PC-3 (cell line): ENCODE measurements around the gene EXOC4. TPM values are rescaled to one million over a fixed set of nuclear protein-coding genes. Genes with fewer than 3 reads are reported as not detected.

ENCODE experiments used
- ATAC-seq: fragments of 200-7000 bp; cut with Tn5 transposase; 2 replicates; pipeline ENCODE4 v1.9.1; 2020; ENCODE audit warnings: mild to moderate bottlenecking, moderate library complexity
- BruUV-seq: library from RNA; stranded (reverse); fragments of 400-500 nt; replicated peaks from 2 replicates; lab custom pipeline; 2021; lab: Mats Ljungman, UMichigan
- CTCF ChIA-PET: fragments of 300-600 bp; sonication (Branson Sonifier 250); formaldehyde crosslinking; loops from one replicate; lab custom pipeline; 2022; ENCODE audit warnings: antibody characterized with exemption; lab: Charles Lee
- POLR2A ChIA-PET: fragments of 300-600 bp; sonication (Branson Sonifier 250); formaldehyde crosslinking; loops from one replicate; lab custom pipeline; 2022; ENCODE audit warnings: antibody characterized with exemption; ENCODE audit not compliant: unreplicated experiment; lab: Charles Lee
- DNase-seq: peaks from one replicate; pipeline ENCODE4 v3.0.0-alpha.2; 2015
- H2AFZ ChIP-seq: fragments of 300-600 bp; sonication (generic); 2 replicates; pipeline ENCODE4 v1.6.0; 2016; ENCODE audit warnings: antibody characterized with exemption, low read length
- H3F3A ChIP-seq: fragments of 300-600 bp; sonication (generic); one replicate; pipeline ENCODE4 v1.6.0; 2017; ENCODE audit warnings: antibody characterized with exemption, low read length, control low read depth, mild to moderate bottlenecking; ENCODE audit not compliant: unreplicated experiment
- H3K27ac ChIP-seq: fragments of 300-600 bp; sonication (generic); 2 replicates; pipeline ENCODE4 v1.5.1; 2016; ENCODE audit warnings: mild to moderate bottlenecking, low read length
- H3K27me3 ChIP-seq: fragments of 300-600 bp; sonication (generic); 2 replicates; pipeline ENCODE4 v1.6.1; 2016; ENCODE audit warnings: low read length, mixed read lengths
- H3K36me3 ChIP-seq: fragments of 300-600 bp; sonication (generic); 2 replicates; pipeline ENCODE4 v1.6.1; 2016; ENCODE audit warnings: low read depth, mixed run types, low read length, mixed read lengths
- H3K4me1 ChIP-seq: fragments of 300-600 bp; sonication (generic); 2 replicates; pipeline ENCODE4 v1.5.1; 2016; ENCODE audit warnings: low read length; ENCODE audit not compliant: insufficient read depth
- H3K4me2 ChIP-seq: fragments of 300-600 bp; sonication (generic); 2 replicates; pipeline ENCODE4 v1.6.0; 2016; ENCODE audit warnings: low read length
- H3K4me3 ChIP-seq: fragments of 300-600 bp; sonication (generic); 2 replicates; pipeline ENCODE4 v1.5.1; 2016; ENCODE audit warnings: mild to moderate bottlenecking, low read length, mixed read lengths
- H3K79me2 ChIP-seq: fragments of 300-600 bp; sonication (generic); 2 replicates; pipeline ENCODE4 v1.6.1; 2017; ENCODE audit warnings: low read length, mixed read lengths
- H3K9ac ChIP-seq: fragments of 300-600 bp; sonication (generic); 2 replicates; pipeline ENCODE4 v1.6.0; 2016; ENCODE audit warnings: mild to moderate bottlenecking, low read length
- H3K9me2 ChIP-seq: fragments of 300-600 bp; sonication (generic); replicated peaks from 2 replicates; pipeline ENCODE4 v1.6.1; 2016; ENCODE audit warnings: mixed run types, low read length, mixed read lengths
- H3K9me3 ChIP-seq: fragments of 300-600 bp; sonication (generic); 2 replicates; pipeline ENCODE4 v1.6.1; 2016; ENCODE audit warnings: low read length, mixed read lengths
- H4K20me1 ChIP-seq: fragments of 300-600 bp; sonication (generic); 2 replicates; pipeline ENCODE4 v1.6.1; 2016; ENCODE audit warnings: low read length, mixed read lengths
- EZH2 ChIP-seq: fragments of 300-600 bp; sonication (generic); IDR thresholded peaks from one replicate; pipeline ENCODE4 v1.6.1; 2017; ENCODE audit warnings: antibody characterized with exemption, mild to moderate bottlenecking, low read length; ENCODE audit not compliant: unreplicated experiment
- EZH2phosphoT487 ChIP-seq: fragments of 300-600 bp; sonication (generic); IDR thresholded peaks from 2 replicates; pipeline ENCODE4 v1.6.1; 2018; ENCODE audit warnings: mild to moderate bottlenecking, antibody characterized with exemption, low read length, borderline replicate concordance
- intact Hi-C: fragments of 100-400 bp; cut with micrococcal nuclease; formaldehyde crosslinking; loops from 2 replicates; pipeline ENCODE4 v1.9.0; 2023
- total RNA-seq: library from RNA; depleted of rRNA; stranded (reverse); fragments of >200 nt; gene quantifications from 2 replicates; pipeline ENCODE4 v1.2.3, GENCODE V29; 2014
- TF ChIP-seq, protein P1 (sequence below): fragments of 300-600 bp; sonication (generic); conservative IDR thresholded peaks from 2 replicates; pipeline ENCODE4 v1.5.1; 2017; ENCODE audit warnings: antibody characterized with exemption, low read depth, mild to moderate bottlenecking, low read length

The EXOC4 gene
- total RNA-seq, 1 experiment from 2014 or later, result 43.5 TPM

DNA sequence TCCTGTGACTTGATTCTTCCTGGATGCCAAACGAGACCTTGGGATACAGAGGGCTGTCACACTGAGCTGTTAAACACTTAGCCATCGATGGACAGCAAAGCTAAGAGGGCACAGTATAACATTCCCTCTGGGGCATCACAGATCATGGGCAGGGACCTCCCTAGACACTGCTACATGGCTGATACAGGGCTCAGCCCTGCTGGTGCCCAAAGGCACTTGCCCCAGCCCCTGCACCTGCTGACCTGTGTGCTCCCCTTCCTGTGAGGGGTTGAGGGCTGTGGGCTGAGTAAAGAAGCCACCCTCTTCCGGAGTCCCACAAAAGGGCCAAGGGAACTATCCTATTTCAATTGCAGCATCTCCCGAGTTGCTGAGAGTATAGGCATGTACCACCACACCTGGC lies 337.9 kb downstream of the EXOC4 start:
- Histone ChIP-seq H3K36me3 (no peaks in the 10 kb centered on the region), H4K20me1 (no peaks in the 10 kb centered on the region), H3K4me3 (no peak overlapping the region), H3K27me3 (no peaks in the 10 kb centered on the region), H3K9me3 (no peaks in the 10 kb centered on the region), H3K9ac (no peak overlapping the region), H3K27ac (no peak overlapping the region), H3K79me2 (no peaks in the 10 kb centered on the region), H3K4me2 (no peak overlapping the region), H2AFZ (no peak overlapping the region), H3K4me1 (no peaks in the 10 kb centered on the region), H3K9me2 (no peaks in the 10 kb centered on the region), H3F3A (no peaks in the 10 kb centered on the region)
- TF ChIP-seq, protein P1, sequence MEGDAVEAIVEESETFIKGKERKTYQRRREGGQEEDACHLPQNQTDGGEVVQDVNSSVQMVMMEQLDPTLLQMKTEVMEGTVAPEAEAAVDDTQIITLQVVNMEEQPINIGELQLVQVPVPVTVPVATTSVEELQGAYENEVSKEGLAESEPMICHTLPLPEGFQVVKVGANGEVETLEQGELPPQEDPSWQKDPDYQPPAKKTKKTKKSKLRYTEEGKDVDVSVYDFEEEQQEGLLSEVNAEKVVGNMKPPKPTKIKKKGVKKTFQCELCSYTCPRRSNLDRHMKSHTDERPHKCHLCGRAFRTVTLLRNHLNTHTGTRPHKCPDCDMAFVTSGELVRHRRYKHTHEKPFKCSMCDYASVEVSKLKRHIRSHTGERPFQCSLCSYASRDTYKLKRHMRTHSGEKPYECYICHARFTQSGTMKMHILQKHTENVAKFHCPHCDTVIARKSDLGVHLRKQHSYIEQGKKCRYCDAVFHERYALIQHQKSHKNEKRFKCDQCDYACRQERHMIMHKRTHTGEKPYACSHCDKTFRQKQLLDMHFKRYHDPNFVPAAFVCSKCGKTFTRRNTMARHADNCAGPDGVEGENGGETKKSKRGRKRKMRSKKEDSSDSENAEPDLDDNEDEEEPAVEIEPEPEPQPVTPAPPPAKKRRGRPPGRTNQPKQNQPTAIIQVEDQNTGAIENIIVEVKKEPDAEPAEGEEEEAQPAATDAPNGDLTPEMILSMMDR, result no peak
- TF ChIP-seq EZH2phosphoT487 (no peak), EZH2 (no peak)
- ChIA-PET POLR2A (no interaction called here), CTCF (no interaction called here)
- intact Hi-C loops, result no loop called here
- no TSS peak for BruUV-seq
- DNase-seq, result no peak
- ATAC-seq, result no peak

DNA sequence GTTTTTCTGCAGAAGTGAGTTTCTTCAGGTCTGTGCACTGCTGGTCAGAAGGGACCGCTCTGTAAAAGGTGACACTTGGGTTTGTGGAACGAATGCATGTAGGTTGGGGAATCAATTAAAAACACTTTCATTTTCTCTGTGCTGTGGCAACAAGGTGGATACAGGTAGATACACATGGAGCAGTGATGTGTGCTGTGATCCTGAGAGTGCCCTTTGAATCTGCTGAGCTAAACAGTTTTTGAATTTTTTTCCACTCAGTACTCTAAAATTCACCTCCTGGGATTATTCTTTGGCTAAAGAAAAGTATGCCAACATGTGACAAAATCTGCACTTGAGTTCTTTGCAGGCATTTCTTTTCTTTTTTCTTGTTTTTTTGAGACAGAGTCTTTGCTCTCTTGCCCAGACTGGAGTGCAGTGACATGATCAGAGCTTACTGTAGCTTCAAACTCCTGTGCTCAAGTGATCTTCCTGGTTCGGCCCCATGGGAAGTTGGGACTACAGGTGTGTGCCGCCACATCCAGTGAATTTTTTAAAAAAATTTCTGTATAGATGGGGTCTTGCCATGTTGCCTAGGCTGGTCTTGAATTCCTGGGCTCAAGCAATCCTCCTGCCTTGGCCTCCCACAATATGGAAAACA lies 338.9 kb downstream of the EXOC4 start:
- no peak for DNase-seq
- no peaks in the 10 kb centered on the region for H3F3A ChIP-seq
- intact Hi-C loops, result no loop called here
- ChIA-PET POLR2A (interaction anchor here (0.7 kb wide), 1 partner anchor 176 kb away, joined by 3 read pairs; no protein-coding TSS in a partner anchor), CTCF (no interaction called here)
- no peak overlapping the region for H3K27ac ChIP-seq
- H3K9me3 ChIP-seq, result no peaks in the 10 kb centered on the region
- H3K9ac ChIP-seq, result no peak overlapping the region
- no peaks in the 10 kb centered on the region for H3K36me3 ChIP-seq
- H3K4me1 ChIP-seq, result no peaks in the 10 kb centered on the region
- no peak for ATAC-seq
- no TSS peak for BruUV-seq
- no peaks in the 10 kb centered on the region for H3K79me2 ChIP-seq
- H3K27me3 ChIP-seq, result no peaks in the 10 kb centered on the region
- TF ChIP-seq, protein P1, result no peak
- no peak for TF ChIP-seq EZH2phosphoT487
- no peak for TF ChIP-seq EZH2
- H3K4me3 ChIP-seq, result no peak overlapping the region
- H2AFZ ChIP-seq, result no peak overlapping the region
- H4K20me1 ChIP-seq, result no peaks in the 10 kb centered on the region
- no peaks in the 10 kb centered on the region for H3K9me2 ChIP-seq
- H3K4me2 ChIP-seq, result no peak overlapping the region

DNA sequence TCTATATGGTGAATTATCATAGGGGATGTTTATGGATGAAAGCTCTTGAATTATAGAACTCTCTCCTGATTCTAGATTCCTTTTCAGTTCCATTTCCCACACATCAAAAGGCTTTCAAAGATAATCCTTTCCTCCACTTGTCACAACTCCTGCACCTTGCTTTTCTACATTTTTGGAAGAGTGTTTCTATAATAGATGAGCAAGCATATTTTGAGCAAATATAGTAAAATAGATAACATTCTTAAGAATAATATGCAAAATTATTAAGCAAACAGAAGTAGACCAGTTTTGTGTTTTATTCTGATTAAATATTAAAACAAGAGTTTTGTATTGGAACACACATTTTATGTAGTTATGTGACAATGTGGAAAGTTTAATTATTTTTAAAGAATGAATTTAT lies 340.7 kb downstream of the EXOC4 start:
- ATAC-seq (no peak), DNase-seq (no peak)
- no peak overlapping the region for H3K9ac ChIP-seq
- H3K36me3 ChIP-seq, result no peaks in the 10 kb centered on the region
- H3K4me2 ChIP-seq, result no peak overlapping the region
- H3F3A ChIP-seq, result no peaks in the 10 kb centered on the region
- no peaks in the 10 kb centered on the region for H3K27me3 ChIP-seq
- no peaks in the 10 kb centered on the region for H3K79me2 ChIP-seq
- ChIA-PET POLR2A (no interaction called here), CTCF (no interaction called here)
- no peak overlapping the region for H3K27ac ChIP-seq
- no peak overlapping the region for H3K4me3 ChIP-seq
- TF ChIP-seq EZH2 (no peak), EZH2phosphoT487 (no peak)
- TF ChIP-seq, protein P1, result no peak
- intact Hi-C loops, result no loop called here
- BruUV-seq, result no TSS peak
- H3K9me2 ChIP-seq, result no peaks in the 10 kb centered on the region
- no peaks in the 10 kb centered on the region for H4K20me1 ChIP-seq
- no peaks in the 10 kb centered on the region for H3K4me1 ChIP-seq
- H3K9me3 ChIP-seq, result no peaks in the 10 kb centered on the region
- no peak overlapping the region for H2AFZ ChIP-seq
